ENCODE measurements around the gene SAPCD2. TPM values are rescaled to one million over a fixed set of nuclear protein-coding genes. Genes with fewer than 3 reads are reported as not detected.

Gene SAPCD2
- total RNA-seq, 8 experiments from 2014 or later, result 0.31 to 12.5 (median 6.4) TPM

GRCh38 chr9:137111788-137112563 is 41.6 kb upstream of the SAPCD2 start:
- Histone ChIP-seq H3K4me3 (no peak overlapping the region), H3K4me1 (replicated peaks in 1 of 2) (no peaks in the 10 kb centered on the region), H3K27ac (no peak overlapping the region)
- in situ Hi-C loops (cut with MboI; ENCODE audit: low pct_unique_long_range_greater_than_20kb in 2 of 9, low sequenced_read_pairs in 9 of 9, unreplicated experiment in 9 of 9), result loop anchor here in 1 of 9 experiments (25.0 kb wide), 1 partner anchor 125 kb away; the partner anchor contains the start of genes CYSRT1, RNF224, SLC34A3 and TUBB4B
- no peak for ATAC-seq (replicated peaks in 6 of 8)
- WGBS, 10 experiments, result 80 to 100% methylated on average over 1 of the region's 35 CpGs; no CpG with 5 or more reads in 8 of the 10 experiments

GRCh38 chr9:137110911-137111787 is 40.8 kb upstream of the SAPCD2 start:
- 50 to 100% (median 72%) methylated on average over 1 to 3 of the region's 28 CpGs; no CpG with 5 or more reads in 5 of the 10 experiments for WGBS, 10 experiments
- H3K4me1 ChIP-seq (replicated peaks in 1 of 2), result no peaks in the 10 kb centered on the region
- no peak overlapping the region for H3K27ac ChIP-seq
- no peak for ATAC-seq (replicated peaks in 6 of 8)
- H3K4me3 ChIP-seq, result no peak overlapping the region
- in situ Hi-C loops (cut with MboI; ENCODE audit: low pct_unique_long_range_greater_than_20kb in 2 of 9, low sequenced_read_pairs in 9 of 9, unreplicated experiment in 9 of 9), result loop anchor here in 1 of 9 experiments (25.0 kb wide), 1 partner anchor 126 kb away; the partner anchor contains the start of genes CYSRT1, RNF224, SLC34A3 and TUBB4B

- WGBS, 10 experiments, result 79 to 100% (median 94%) methylated on average over 1 to 6 of the region's 38 CpGs; no CpG with 5 or more reads in 6 of the 10 experiments
- no peaks in the 10 kb centered on the region for H3K4me1 ChIP-seq (replicated peaks in 1 of 2)
- in situ Hi-C loops (cut with MboI; ENCODE audit: low pct_unique_long_range_greater_than_20kb in 2 of 9, low sequenced_read_pairs in 9 of 9, unreplicated experiment in 9 of 9), result loop anchor here in 1 of 9 experiments (25.0 kb wide), 1 partner anchor 127 kb away; the partner anchor contains the start of genes CYSRT1, RNF224, SLC34A3 and TUBB4B
- no peak overlapping the region for H3K27ac ChIP-seq
- ATAC-seq (replicated peaks in 6 of 8), result no peak
- no peak overlapping the region for H3K4me3 ChIP-seq
Measured at GRCh38 chr9:137110147-137110910, 40.0 kb upstream of the SAPCD2 start.

- in situ Hi-C loops (cut with MboI; ENCODE audit: low pct_unique_long_range_greater_than_20kb in 2 of 9, low sequenced_read_pairs in 9 of 9, unreplicated experiment in 9 of 9), result loop anchor here in 1 of 9 experiments (25.0 kb wide), 1 partner anchor 128 kb away; the partner anchor contains the start of genes CYSRT1, RNF224, SLC34A3 and TUBB4B
- peak in 2 of 8 experiments; percentile 2 to 3 for ATAC-seq (replicated peaks in 6 of 8)
- Histone ChIP-seq H3K4me3 (no peak overlapping the region), H3K27ac (no peak overlapping the region), H3K4me1 (replicated peaks in 1 of 2) (no peaks in the 10 kb centered on the region)
- 100% methylated on average over 1 to 2 of the region's 34 CpGs; no CpG with 5 or more reads in 7 of the 10 experiments for WGBS, 10 experiments
Measured at GRCh38 chr9:137109250-137110146, 39.1 kb upstream of the SAPCD2 start.

- H3K27ac ChIP-seq, result no peak overlapping the region
- no peak overlapping the region for H3K4me3 ChIP-seq
- ATAC-seq (replicated peaks in 6 of 8), result peak in 1 of 8 experiments; percentile 6
- WGBS, 10 experiments, result 60 to 87% (median 86%) methylated on average over 1 to 12 of the region's 29 CpGs; no CpG with 5 or more reads in 7 of the 10 experiments
- in situ Hi-C loops (cut with MboI; ENCODE audit: low pct_unique_long_range_greater_than_20kb in 2 of 9, low sequenced_read_pairs in 9 of 9, unreplicated experiment in 9 of 9), result loop anchor here in 1 of 9 experiments (25.0 kb wide), 1 partner anchor 129 kb away; the partner anchor contains the start of genes CYSRT1, RNF224, SLC34A3 and TUBB4B
- no peaks in the 10 kb centered on the region for H3K4me1 ChIP-seq (replicated peaks in 1 of 2)
Measured at GRCh38 chr9:137108608-137109249, 38.4 kb upstream of the SAPCD2 start.

GRCh38 chr9:137107982-137108381 is 37.6 kb upstream of the SAPCD2 start:
- no peak for ATAC-seq (replicated peaks in 6 of 8)
- in situ Hi-C loops (cut with MboI; ENCODE audit: low pct_unique_long_range_greater_than_20kb in 2 of 9, low sequenced_read_pairs in 9 of 9, unreplicated experiment in 9 of 9), result loop anchor here in 1 of 9 experiments (25.0 kb wide), 1 partner anchor 129 kb away; the partner anchor contains the start of genes CYSRT1, RNF224, SLC34A3 and TUBB4B
- H3K27ac ChIP-seq, result no peak overlapping the region
- no peaks in the 10 kb centered on the region for H3K4me1 ChIP-seq (replicated peaks in 1 of 2)
- H3K4me3 ChIP-seq, result no peak overlapping the region
- WGBS, 10 experiments, result 90 to 100% (median 97%) methylated on average over 2 to 6 of the region's 17 CpGs; no CpG with 5 or more reads in 7 of the 10 experiments

GRCh38 chr9:137107312-137107921 is 37.1 kb upstream of the SAPCD2 start:
- WGBS, 10 experiments, result 95 to 100% (median 97%) methylated on average over 2 to 6 of the region's 27 CpGs; no CpG with 5 or more reads in 5 of the 10 experiments
- in situ Hi-C loops (cut with MboI; ENCODE audit: low pct_unique_long_range_greater_than_20kb in 2 of 9, low sequenced_read_pairs in 9 of 9, unreplicated experiment in 9 of 9), result loop anchor here in 1 of 9 experiments (25.0 kb wide), 1 partner anchor 130 kb away; the partner anchor contains the start of genes CYSRT1, RNF224, SLC34A3 and TUBB4B
- peak in 1 of 8 experiments; percentile 2 for ATAC-seq (replicated peaks in 6 of 8)

GRCh38 chr9:137106662-137107250 is 36.4 kb upstream of the SAPCD2 start:
- ATAC-seq (replicated peaks in 6 of 8), result no peak
- in situ Hi-C loops (cut with MboI; ENCODE audit: low pct_unique_long_range_greater_than_20kb in 2 of 9, low sequenced_read_pairs in 9 of 9, unreplicated experiment in 9 of 9), result loop anchor here in 1 of 9 experiments (25.0 kb wide), 1 partner anchor 131 kb away; the partner anchor contains the start of genes CYSRT1, RNF224, SLC34A3 and TUBB4B

More at GRCh38 chr9:137107312-137107921, 37.1 kb upstream of the SAPCD2 start:
- no peak overlapping the region for H3K4me3 ChIP-seq
- H3K27ac ChIP-seq, result no peak overlapping the region
- no peaks in the 10 kb centered on the region for H3K4me1 ChIP-seq (replicated peaks in 1 of 2)

GRCh38 chr9:137105814-137106661 is 35.7 kb upstream of the SAPCD2 start:
- Histone ChIP-seq H3K4me1 (replicated peaks in 1 of 2) (no peaks in the 10 kb centered on the region), H3K4me3 (no peak overlapping the region), H3K27ac (no peak overlapping the region)
- ATAC-seq (replicated peaks in 6 of 8), result no peak
- in situ Hi-C loops (cut with MboI; ENCODE audit: low pct_unique_long_range_greater_than_20kb in 2 of 9, low sequenced_read_pairs in 9 of 9, unreplicated experiment in 9 of 9), result loop anchor here in 1 of 9 experiments (25.0 kb wide), 1 partner anchor 131 kb away; the partner anchor contains the start of genes CYSRT1, RNF224, SLC34A3 and TUBB4B
- 50 to 100% (median 100%) methylated on average over 1 to 2 of the region's 31 CpGs; no CpG with 5 or more reads in 5 of the 10 experiments for WGBS, 10 experiments

More at GRCh38 chr9:137106662-137107250, 36.4 kb upstream of the SAPCD2 start:
- H3K27ac ChIP-seq, result no peak overlapping the region
- 80 to 97% (median 90%) methylated on average over 1 to 5 of the region's 27 CpGs; no CpG with 5 or more reads in 7 of the 10 experiments for WGBS, 10 experiments
- H3K4me1 ChIP-seq (replicated peaks in 1 of 2), result no peaks in the 10 kb centered on the region
- H3K4me3 ChIP-seq, result no peak overlapping the region
